GM19455 (cell line): ENCODE results near the gene PCGF3.
A peak's percentile ranks its signal among the peaks of the same experiment; 100 is the strongest.
"Not testable (repeated sequence)": the region's sequence is repeated elsewhere in the genome, so short reads cannot be mapped to it uniquely, and the experiment has no call there.

Experiments
- ATAC-seq: cut with Tn5 transposase; IDR thresholded peaks from one replicate; pipeline ENCODE4 v1.9.1; 2021; ENCODE audit not compliant: unreplicated experiment

The PCGF3 gene

DNA sequence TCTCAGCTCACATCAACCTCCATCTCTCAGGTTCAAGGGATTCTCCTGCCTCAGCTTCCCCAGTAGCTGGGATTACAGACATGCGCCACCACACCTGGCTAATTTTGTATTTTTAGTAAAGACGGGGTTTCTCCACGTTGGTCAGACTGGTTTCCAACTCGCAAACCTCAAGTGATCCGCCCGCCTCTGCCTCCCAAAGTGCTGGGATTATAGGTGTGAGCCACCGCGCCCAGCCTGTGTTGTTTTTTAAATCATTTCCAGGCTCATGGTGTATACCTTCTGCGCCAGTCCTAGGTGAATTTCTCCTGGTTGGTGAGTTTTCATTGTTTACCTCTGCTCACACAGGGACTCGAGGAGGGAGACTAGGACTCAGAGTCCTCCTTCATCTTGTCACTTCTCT, 74.6 kb downstream of the PCGF3 start:
- not testable (repeated sequence) for ATAC-seq

- ATAC-seq = peak; percentile 2
Observed at GRCh38 chr4:780716-781492, 75.3 kb downstream of the PCGF3 start.

- peak; percentile 95 for ATAC-seq
Observed at GRCh38 chr4:781493-782216, 76.0 kb downstream of the PCGF3 start.

- no peak for ATAC-seq
Observed at GRCh38 chr4:784401-785331, 79.0 kb downstream of the PCGF3 start.

DNA sequence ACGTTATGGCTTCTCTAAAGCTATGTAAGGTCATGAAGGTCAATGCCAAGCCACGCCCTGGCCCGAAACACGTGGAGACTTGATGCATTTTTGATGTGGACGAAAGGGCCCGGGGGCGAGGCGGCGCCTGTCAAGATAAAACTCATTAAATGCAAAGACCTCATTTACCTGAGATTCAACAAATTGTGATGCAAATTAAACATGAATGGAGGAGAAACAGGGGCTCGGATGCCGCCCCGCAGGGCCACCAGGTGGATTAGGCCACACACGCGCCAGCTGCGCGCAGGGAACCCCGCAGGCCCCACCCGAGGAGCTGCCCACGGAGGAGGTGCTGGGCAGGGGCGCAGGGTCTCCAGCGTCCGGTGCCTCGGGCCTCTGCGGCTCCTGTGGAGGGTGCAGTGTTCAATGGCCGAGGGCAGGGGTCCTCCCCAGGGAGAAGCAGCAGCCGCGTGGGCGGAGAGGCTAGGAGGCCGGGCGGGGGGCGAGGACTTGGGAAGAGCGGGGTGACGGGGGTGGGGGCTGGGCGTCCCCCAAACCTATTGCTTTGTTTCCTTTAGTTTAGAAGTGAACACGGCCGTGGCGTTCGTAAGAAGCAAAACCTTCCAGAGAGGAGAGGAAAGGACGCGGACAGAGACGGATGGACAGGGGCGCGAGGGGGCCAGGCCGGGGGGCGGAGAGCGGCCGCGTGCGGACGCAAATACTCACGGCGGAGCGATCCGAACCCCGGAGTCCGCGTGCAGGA, 79.9 kb downstream of the PCGF3 start:
- no peak for ATAC-seq

DNA sequence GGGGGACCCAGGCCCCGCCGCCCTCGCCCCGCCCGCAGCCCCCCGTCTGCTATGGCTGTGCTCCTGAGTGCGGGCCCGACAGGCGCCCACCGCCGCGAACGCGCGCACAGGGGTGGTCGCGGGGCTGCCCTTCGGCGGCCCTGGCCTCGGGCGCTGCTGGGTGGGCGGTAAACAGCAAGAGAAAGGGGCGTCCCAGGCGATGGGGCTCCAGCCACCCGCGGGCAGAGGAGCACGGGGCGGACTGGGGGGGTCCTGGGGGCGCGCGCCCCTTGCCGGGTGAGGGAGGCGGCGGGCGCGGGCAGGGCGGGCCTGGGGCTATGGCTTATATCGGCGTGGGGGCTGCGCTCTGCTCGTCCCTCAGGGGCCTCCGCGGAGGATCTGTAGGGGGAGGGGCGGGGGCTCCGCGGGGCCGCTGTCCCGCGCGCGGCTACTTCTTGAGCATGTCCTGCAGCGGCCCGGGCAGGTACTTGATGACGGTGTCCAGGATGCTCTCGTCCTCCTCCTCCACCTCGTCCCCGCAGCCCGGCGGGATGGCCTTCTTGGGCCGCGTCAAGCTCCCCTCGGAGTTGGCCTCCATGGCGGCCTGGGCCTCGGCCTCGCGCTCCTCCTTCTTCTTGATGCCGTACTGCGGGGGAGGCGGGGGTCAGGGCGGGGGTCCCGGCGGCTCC, 80.6 kb downstream of the PCGF3 start:
- no peak for ATAC-seq

- ATAC-seq = no peak
Observed at GRCh38 chr4:786861-787300, 81.2 kb downstream of the PCGF3 start.

- no peak for ATAC-seq
Observed at GRCh38 chr4:787561-787981, 81.9 kb downstream of the PCGF3 start.

- ATAC-seq = no peak
Observed at GRCh38 chr4:788006-788635, 82.5 kb downstream of the PCGF3 start.

- no peak for ATAC-seq
Observed at GRCh38 chr4:788636-789297, 83.1 kb downstream of the PCGF3 start.

GRCh38 chr4:789571-790465, 84.2 kb downstream of the PCGF3 start:
- no peak for ATAC-seq

GRCh38 chr4:790466-790820, 84.8 kb downstream of the PCGF3 start:
- ATAC-seq = no peak

GRCh38 chr4:791252-791897, 85.7 kb downstream of the PCGF3 start:
- ATAC-seq = no peak

DNA sequence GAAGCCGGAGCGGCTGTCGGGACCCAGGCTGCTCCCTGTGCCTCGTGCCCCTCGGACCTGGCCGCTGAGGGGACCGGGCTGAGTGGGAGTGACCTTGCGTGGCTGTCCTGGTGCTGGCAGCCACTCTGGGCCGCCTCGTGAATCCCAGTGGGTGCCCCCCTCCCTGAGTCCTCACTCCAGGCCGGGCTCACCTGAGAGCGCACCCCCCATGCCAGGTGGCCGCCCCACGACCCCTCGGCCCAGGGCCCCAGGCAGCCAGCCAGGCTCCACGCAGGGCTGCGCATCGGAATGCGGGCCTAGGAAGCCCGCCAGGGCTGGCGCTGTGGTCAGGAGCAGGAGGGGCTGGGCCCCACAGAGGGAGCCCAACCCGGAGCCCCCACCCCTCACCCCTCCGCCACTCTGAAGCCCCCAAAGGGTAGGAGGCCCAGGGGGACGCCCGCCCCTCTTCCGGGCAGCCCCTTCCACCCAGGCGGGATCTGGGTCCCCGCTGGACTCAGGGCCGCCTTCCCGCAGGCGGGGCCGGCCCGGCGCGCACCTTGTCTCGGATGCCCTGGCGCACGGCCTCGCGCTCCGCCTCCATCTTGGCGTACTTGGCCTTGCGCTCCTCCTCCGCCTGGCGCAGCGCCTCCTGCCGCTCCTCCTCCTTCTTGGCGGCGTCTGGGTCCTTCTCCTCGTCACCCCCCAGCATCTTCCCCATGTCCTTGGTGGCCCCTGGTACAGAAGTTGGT, 86.4 kb downstream of the PCGF3 start:
- no peak for ATAC-seq

GRCh38 chr4:792626-793092, 87.0 kb downstream of the PCGF3 start:
- no peak for ATAC-seq

DNA sequence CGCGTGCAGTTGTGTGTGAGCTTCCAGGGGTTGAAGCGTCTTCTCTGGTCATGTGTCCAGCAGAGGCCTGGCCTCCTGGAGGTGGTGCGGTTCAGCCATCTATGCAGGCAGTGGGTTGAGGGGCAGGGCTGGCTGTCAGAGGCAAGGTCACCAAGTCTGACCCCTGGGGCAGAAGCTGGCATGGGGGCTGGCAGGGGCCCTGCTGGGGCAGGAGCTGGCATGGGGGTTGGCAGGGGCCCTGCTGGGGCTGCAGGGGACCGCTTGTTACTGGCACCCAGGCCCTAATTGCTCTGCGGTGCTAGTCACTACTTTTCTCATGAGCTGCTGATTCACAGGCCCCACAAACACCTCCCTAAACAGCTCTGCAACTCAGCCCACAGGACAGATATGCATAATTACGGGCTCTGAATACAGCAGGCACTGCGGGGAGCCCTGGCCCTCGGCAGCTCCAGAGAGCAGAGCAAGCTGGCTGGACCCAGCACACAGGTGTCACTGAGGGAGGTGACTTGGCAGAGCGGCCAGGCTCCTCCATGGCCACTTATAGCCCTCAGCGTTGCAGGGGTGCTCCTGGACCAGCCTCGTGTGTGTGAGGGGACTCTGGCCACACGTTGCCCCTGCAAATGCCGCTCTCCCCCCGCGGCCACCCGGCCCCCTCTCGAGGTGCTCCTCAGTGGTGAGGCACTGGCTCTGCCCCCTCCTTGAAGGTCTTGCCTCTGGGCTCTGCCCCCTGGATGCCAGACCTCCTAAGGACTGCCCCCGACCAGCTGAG, 87.6 kb downstream of the PCGF3 start:
- ATAC-seq = no peak
